ENCODE results near the gene TMEM115. TPM values are rescaled to one million over a fixed set of nuclear protein-coding genes. Genes with fewer than 3 reads are reported as not detected.
A peak's percentile ranks its signal among the peaks of the same experiment; 100 is the strongest.

Gene TMEM115
- total RNA-seq, 1 donor from 2014 or later: 19.7 TPM

GRCh38 chr3:50378024-50378423 is 18.7 kb upstream of the TMEM115 start:
- DNase-seq (ENCODE audit: low spot score): no peak

GRCh38 chr3:50375258-50375931 is 16.1 kb upstream of the TMEM115 start:
- no peak for DNase-seq (ENCODE audit: low spot score)

- DNase-seq (ENCODE audit: low spot score): no peak
These were observed 15.3 kb upstream of the TMEM115 start for GRCh38 chr3:50374363-50375257.

GRCh38 chr3:50373146-50374051 is 14.1 kb upstream of the TMEM115 start:
- no peak for DNase-seq (ENCODE audit: low spot score)

- peak; percentile 57 for DNase-seq (ENCODE audit: low spot score)
These were observed 13.0 kb upstream of the TMEM115 start for GRCh38 chr3:50372349-50372748.

- no peak for DNase-seq (ENCODE audit: low spot score)
These were observed 11.9 kb upstream of the TMEM115 start for GRCh38 chr3:50371133-50371685.

- peak; percentile 66 for DNase-seq (ENCODE audit: low spot score)
These were observed 11.3 kb upstream of the TMEM115 start for GRCh38 chr3:50370594-50370993.

GRCh38 chr3:50369012-50369670 is 9.8 kb upstream of the TMEM115 start:
- no peak for DNase-seq (ENCODE audit: low spot score)

- DNase-seq (ENCODE audit: low spot score): no peak
These were observed 6.5 kb upstream of the TMEM115 start for GRCh38 chr3:50365842-50366220.

- peak; percentile 82 for DNase-seq (ENCODE audit: low spot score)
These were observed 5.9 kb upstream of the TMEM115 start for GRCh38 chr3:50365080-50365841.

- DNase-seq (ENCODE audit: low spot score): peak; percentile 51
These were observed 5.3 kb upstream of the TMEM115 start for GRCh38 chr3:50364573-50365079.

- DNase-seq (ENCODE audit: low spot score): no peak
These were observed 414 bp upstream of the TMEM115 start for GRCh38 chr3:50359760-50360110.

GRCh38 chr3:50358355-50358910 is 888 bp downstream of the TMEM115 start:
- no peak for DNase-seq (ENCODE audit: low spot score)

- DNase-seq (ENCODE audit: low spot score): no peak
These were observed 1.8 kb downstream of the TMEM115 start for GRCh38 chr3:50357481-50357880.

GRCh38 chr3:50356553-50356952 is 2.8 kb downstream of the TMEM115 start:
- no peak for DNase-seq (ENCODE audit: low spot score)

- no peak for DNase-seq (ENCODE audit: low spot score)
These were observed 3.3 kb downstream of the TMEM115 start for GRCh38 chr3:50355829-50356552.

- DNase-seq (ENCODE audit: low spot score): no peak
These were observed 4.5 kb downstream of the TMEM115 start for GRCh38 chr3:50354850-50355249.

GRCh38 chr3:50354186-50354764 is 5.0 kb downstream of the TMEM115 start:
- DNase-seq (ENCODE audit: low spot score): no peak

Measured in umbilical cord (tissue), 2 donors.